HG03064 (cell line): Measurements from ENCODE around the gene DALRD3.

Experiments used
- ATAC-seq: cut with Tn5 transposase; IDR thresholded peaks from one replicate; pipeline ENCODE4 v1.9.1; 2021; ENCODE audit warnings: low read depth; ENCODE audit not compliant: unreplicated experiment

Gene DALRD3

DNA sequence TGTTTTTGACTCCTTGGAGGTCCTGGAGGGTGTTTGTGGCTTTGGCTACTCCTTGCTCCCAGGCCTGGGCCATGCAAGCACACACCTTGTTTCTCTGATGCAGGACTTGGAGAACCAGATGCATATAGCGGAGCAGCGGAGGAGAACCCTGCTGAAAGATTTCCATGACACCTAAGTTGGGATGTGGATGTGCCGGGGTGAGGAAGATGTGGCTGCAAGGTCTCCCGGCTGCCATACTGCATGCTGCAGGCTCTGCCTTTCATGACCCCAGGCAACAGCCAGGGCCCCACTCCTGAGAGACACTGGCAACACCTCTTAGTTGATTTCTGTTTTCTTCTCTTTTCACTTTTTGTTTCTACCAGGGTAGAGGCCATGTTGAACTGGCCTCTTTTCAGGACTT is 35.3 kb downstream of the DALRD3 start:
- ATAC-seq = no peak

DNA sequence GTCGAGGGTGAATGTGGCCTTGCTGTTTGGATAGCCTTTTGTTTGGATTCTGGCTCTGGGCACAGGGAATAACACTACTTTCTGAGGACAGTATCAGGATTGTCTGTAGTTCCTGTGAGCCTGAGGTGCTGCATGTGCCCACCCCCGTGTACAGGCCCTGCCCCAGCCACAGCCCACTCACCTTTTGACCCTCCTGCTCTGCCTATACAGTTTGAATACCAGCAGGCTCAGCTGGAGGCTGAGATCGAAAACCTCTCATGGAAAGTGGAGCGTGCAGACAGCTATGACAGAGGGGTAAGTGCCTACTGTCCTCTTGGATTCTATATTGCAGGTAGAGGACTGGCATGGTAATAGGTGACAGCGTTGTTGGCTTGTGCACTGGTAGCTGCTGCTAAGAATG is 35.7 kb downstream of the DALRD3 start:
- ATAC-seq = no peak

GRCh38 chr3:48982016-48982415 is 36.4 kb downstream of the DALRD3 start:
- ATAC-seq = no peak

DNA sequence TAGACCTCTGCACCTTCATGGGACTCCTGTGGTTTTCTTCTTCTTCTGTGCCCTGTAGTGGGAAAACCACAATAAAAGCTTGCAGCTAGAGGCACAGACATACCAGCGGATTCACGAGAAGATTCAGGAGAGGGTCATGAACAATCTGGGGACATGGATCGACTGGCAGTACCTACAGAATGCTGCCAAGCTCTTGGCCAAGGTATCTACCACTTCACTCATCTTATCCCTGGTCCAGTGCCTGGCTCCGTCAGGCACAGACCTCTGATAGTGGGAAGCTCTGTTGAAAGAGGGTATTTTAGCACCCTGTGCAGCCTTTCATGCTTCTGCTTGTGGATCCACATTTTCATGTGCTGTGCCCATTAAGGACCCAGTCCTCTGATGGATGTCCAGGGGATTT is 38.1 kb downstream of the DALRD3 start:
- ATAC-seq = no peak

GRCh38 chr3:48979451-48979850 is 38.9 kb downstream of the DALRD3 start:
- no peak for ATAC-seq

- no peak for ATAC-seq
Measured at GRCh38 chr3:48974076-48974864, 44.1 kb downstream of the DALRD3 start.

- ATAC-seq = no peak
Measured at GRCh38 chr3:48970586-48970985, 47.8 kb downstream of the DALRD3 start.

- ATAC-seq = no peak
Measured at GRCh38 chr3:48966876-48967361, 51.5 kb downstream of the DALRD3 start.

- ATAC-seq = no peak
Measured at GRCh38 chr3:48966367-48966766, 52.0 kb downstream of the DALRD3 start.
